ENCODE measurements around the gene ENTPD2. TPM values are rescaled to one million over a fixed set of nuclear protein-coding genes. Genes with fewer than 3 reads are reported as not detected.

The ENTPD2 gene
- total RNA-seq, 1 experiment from 2014 or later = 4.0 TPM

GRCh38 chr9:137021979-137022661 lies 31.7 kb downstream of the ENTPD2 start:
- Histone ChIP-seq H3K18ac (ENCODE audit: insufficient read length, low read depth, low read length) (no peak overlapping the region), H3K4me1 (ENCODE audit: insufficient read depth, low read length) (no peaks in the 10 kb centered on the region), H3K27ac (ENCODE audit: insufficient read length, low read depth, low read length) (no peak overlapping the region), H3K4ac (ENCODE audit: low read depth, low read length) (no peak overlapping the region), H3K9me3 (ENCODE audit: control insufficient read depth, low read depth, low read length) (no peaks in the 10 kb centered on the region), H3K56ac (ENCODE audit: insufficient read length, low read depth, low read length) (no peak overlapping the region), H3K23me2 (ENCODE audit: insufficient read length, low read depth, low read length, poor library complexity, severe bottlenecking) (peaks cover under 1% of the 10 kb centered on the region), H2AK5ac (ENCODE audit: insufficient read length, low read length) (no peak overlapping the region), H2BK120ac (ENCODE audit: low read depth, low read length, poor library complexity, severe bottlenecking) (no peak overlapping the region), H4K5ac (ENCODE audit: insufficient read length, low read depth, low read length) (no peak overlapping the region), H4K20me1 (ENCODE audit: control insufficient read depth, insufficient read depth, insufficient read length) (no peaks in the 10 kb centered on the region), H3K23ac (ENCODE audit: insufficient read length, low read depth, low read length) (no peak overlapping the region), H3K14ac (ENCODE audit: insufficient read depth, low read length) (no peak overlapping the region), H2BK15ac (ENCODE audit: low read depth, low read length) (no peak overlapping the region), H2BK5ac (ENCODE audit: insufficient read length, low read length) (no peak overlapping the region), H3K79me1 (ENCODE audit: insufficient read depth, low read depth, low read length, poor library complexity, severe bottlenecking) (no peaks in the 10 kb centered on the region), H3K4me2 (ENCODE audit: insufficient read depth, insufficient read length, low read length) (no peak overlapping the region), H3T11ph (ENCODE audit: low read length) (no peak overlapping the region), H2AFZ (ENCODE audit: low read length) (no peak overlapping the region), H3K79me2 (ENCODE audit: insufficient read depth, low read length) (no peaks in the 10 kb centered on the region), H2BK12ac (ENCODE audit: insufficient read length, low read depth, low read length) (no peak overlapping the region), H4K91ac (ENCODE audit: insufficient read length, low read depth, low read length) (no peak overlapping the region), H3K9ac (ENCODE audit: extremely low read depth, insufficient read length, low read length) (no peak overlapping the region), H4K8ac (replicated peaks; ENCODE audit: insufficient read length, low read depth, low read length) (no peak overlapping the region), H3K27me3 (ENCODE audit: insufficient read depth, low read length) (no peaks in the 10 kb centered on the region), H2BK20ac (ENCODE audit: low read depth, low read length, poor library complexity, severe bottlenecking) (no peak overlapping the region)
- H3K4me3 Mint-ChIP-seq = peak overlapping the region in 1 of 2 experiments; percentile 38; a peak in 1 of 5 replicates
- no peak for TF ChIP-seq CTCF (conservative IDR thresholded peaks at IDR 0.05)
- WGBS (ENCODE audit: extremely low coverage, insufficient read length, low lambda C conversion rate) = no CpG with 5 or more reads among the region's 30 CpGs
- H3K9me3 Mint-ChIP-seq = no peaks in the 10 kb centered on the region
- H3K36me3 Mint-ChIP-seq (ENCODE audit: insufficient read depth in 1 of 3, low read depth in 3 of 3) = peaks cover 0 to 2% (median under 1%) of the 10 kb centered on the region in 3 experiments; a peak in 3 of 7 replicates
- no peak overlapping the region for H3K27ac Mint-ChIP-seq
- peaks cover 8% of the 10 kb centered on the region for H3K27me3 Mint-ChIP-seq (ENCODE audit: low read depth)
- peaks cover 2 to 10% of the 10 kb centered on the region in 2 experiments; a peak in 3 of 4 replicates for H3K4me1 Mint-ChIP-seq
- DNase-seq = peak; percentile 98

Data from H9 (cell line).